Mammary epithelial cell (primary cell): Measurements from ENCODE around the gene CELF2.

Experiments
- EZH2 ChIP-seq: IDR thresholded peaks from 2 replicates; pipeline ENCODE4 v1.6.1; 2012; ENCODE audit warnings: low read length, inconsistent platforms, borderline replicate concordance
- TF ChIP-seq, protein P1 (sequence below), 2 donors: IDR thresholded peaks in 1 of 2; conservative IDR thresholded peaks in 1 of 2; 2 replicates each; pipeline ENCODE4 v1.5.1; 2011 to 2012; ENCODE audit warnings: inconsistent platforms in 2 of 2, low read length in 2 of 2, mild to moderate bottlenecking in 2 of 2, control low read depth in 1 of 2, low read depth in 1 of 2; ENCODE audit not compliant: insufficient read depth in 1 of 2; ENCODE audit errors: extremely low read depth in 1 of 2

DNA sequence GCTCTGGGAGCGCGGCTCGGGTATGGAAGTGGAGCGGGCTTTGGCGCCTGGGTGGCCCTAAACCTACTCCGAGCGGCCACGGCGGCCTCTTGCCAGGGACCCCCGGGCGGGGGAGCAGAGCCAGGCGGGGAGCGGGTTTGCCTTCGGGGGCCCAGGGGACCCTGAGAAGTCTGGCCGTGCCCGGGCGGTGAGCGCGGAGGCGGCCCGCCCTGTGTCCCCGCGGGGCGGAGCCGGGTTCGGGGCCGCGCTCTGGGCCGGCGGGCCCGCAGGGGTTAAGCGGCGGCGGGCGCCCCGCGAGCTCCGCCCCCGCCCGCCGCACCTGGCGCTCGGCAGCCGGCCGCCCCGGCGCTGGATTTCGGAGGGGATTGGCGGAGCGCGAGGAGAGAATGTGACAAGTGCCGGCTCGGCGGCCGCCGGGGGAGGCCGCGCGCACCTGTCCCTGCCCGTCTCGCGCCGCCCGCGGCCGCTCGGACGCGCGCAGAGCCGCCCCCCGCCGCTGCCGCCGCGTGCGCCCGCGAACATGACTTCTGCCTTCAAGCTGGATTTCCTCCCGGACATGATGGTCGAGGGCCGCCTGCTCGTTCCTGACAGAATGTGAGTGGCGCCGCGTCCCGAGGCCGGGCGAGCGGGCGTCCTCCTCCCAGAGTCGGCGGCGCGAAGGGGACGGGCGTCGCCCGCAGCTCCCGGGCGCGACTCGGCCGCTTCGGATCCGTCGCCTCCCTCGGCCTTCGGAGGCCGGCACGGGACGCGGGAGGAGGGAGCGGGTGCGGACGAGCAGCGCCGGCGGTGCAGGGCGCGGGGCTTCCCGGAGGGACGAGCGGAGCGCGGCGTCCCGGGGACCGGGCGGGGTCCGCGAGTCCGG, at the start of gene CELF2:
- peak; percentile 17 for TF ChIP-seq EZH2
- TF ChIP-seq, protein P1, sequence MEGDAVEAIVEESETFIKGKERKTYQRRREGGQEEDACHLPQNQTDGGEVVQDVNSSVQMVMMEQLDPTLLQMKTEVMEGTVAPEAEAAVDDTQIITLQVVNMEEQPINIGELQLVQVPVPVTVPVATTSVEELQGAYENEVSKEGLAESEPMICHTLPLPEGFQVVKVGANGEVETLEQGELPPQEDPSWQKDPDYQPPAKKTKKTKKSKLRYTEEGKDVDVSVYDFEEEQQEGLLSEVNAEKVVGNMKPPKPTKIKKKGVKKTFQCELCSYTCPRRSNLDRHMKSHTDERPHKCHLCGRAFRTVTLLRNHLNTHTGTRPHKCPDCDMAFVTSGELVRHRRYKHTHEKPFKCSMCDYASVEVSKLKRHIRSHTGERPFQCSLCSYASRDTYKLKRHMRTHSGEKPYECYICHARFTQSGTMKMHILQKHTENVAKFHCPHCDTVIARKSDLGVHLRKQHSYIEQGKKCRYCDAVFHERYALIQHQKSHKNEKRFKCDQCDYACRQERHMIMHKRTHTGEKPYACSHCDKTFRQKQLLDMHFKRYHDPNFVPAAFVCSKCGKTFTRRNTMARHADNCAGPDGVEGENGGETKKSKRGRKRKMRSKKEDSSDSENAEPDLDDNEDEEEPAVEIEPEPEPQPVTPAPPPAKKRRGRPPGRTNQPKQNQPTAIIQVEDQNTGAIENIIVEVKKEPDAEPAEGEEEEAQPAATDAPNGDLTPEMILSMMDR (conservative IDR thresholded peaks at IDR 0.05 in 1 of 2, IDR thresholded peaks at IDR 0.05 in 1 of 2; ENCODE audit: extremely low read depth in 1 of 2, insufficient read depth in 1 of 2, low read depth in 1 of 2, low read length in 2 of 2), result no peak
